Measurements from ENCODE around the gene OPCML.

Gene OPCML

DNA sequence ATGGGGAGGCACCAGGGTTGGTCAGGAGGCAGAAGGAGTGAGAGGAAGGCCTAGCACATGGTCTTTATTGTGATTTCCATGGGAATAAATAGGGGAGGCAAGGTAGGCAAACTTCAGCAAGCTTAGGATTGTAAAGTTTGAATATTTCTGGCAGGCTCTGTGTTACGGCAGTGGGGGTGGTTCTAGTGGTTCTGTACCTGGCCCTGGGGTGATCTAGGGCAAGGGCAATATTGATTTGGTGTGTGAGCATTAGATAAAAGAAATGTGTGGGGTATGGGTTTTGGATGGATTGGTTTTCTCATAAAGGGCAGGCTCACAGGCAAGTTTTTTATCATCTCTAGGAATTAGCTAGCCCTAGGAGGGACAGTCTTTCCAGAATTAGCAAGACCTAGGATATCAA is 584.0 kb downstream of the OPCML start:
- H3K4me3 ChIP-seq (ENCODE audit: control insufficient read depth, low read depth, low read length), result no peak overlapping the region
- TF ChIP-seq CTCF (IDR thresholded peaks at IDR 0.05; ENCODE audit: control insufficient read depth, insufficient read depth, low read depth, low read length, missing control alignments), result no peak
- DNase-seq (ENCODE audit: low read depth), result no peak

DNA sequence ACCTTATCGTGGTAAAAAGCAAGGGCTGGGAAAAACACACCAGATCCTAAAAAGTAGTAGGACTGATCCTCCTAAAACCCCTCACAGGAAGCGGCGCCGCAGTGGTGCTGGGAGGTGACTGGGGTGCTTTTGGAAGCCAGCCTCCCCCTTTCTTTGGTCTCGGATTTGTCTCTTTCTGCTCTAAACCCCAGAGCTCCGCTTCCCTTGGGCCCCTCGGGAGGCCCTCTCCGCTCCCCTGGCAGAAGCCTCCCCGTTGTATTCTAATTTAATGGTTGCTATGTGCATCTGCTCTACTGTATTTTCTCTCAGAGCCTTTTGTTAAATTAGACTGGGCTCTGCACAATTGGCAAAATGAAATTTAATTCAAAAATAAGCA is 587.7 kb downstream of the OPCML start:
- no peak overlapping the region for H3K4me3 ChIP-seq (ENCODE audit: control insufficient read depth, low read depth, low read length)
- TF ChIP-seq CTCF (IDR thresholded peaks at IDR 0.05; ENCODE audit: control insufficient read depth, insufficient read depth, low read depth, low read length, missing control alignments), result no peak
- DNase-seq (ENCODE audit: low read depth), result no peak

DNA sequence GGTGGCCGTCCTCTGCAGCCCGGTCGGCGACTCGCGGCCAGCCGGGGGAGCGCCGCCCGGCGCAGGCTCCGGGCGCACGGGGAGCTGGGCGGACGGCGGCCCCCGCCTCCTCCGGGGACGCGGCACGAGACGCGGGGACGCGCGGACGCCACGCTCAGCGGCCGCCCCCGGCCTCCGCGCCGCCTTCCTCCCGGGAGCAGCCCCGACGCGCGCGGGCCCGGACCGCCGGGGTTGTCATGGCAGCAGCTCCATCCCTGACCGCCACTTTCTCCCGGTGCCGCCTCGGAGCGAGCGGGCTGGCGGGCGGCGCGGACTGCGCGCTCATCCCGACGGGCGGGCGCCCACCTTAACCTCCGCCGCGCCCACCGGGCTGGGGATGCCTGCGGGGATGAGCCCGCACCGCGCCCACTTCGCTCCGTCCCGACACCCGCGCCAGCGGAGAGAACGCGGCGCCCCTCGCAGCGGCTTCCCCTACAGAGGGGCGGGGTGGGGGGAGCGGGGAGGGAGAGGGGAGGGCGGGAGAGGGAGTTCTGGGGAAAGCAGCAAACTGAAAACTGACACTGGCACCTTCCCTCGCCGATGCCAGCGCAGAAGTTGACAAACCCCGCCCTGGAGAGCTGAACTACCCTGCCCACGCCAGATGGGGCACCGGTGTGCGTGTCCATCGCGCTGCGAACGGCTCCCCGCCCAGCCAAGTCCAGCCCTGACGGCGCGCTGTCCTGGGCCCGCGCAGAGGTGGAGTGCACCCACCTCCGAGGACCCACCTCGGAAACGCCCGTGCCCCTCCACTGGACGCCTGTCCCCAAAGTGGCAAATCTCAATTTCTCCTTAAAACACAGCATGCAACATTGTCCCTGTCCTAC is 588.4 kb downstream of the OPCML start:
- DNase-seq (ENCODE audit: low read depth), result no peak
- H3K4me3 ChIP-seq (ENCODE audit: control insufficient read depth, low read depth, low read length), result peak overlapping the region; percentile 32

DNA sequence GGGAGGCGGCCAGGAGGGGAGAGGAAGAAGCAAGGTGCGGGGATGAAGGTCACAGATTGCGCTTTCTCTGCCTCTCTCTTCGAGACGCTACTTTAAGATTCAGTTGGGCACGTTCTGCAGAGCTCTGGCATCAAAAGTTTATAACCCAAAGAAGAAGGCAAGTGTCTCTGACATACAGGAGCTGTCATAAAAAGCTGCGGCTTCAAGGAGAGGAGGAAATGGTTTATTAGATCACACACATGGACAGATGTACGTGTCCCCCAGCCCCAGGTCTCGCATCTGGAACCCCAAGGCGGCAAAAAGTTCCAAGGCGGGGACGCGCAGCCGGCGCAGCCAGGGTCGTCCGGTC is 589.0 kb downstream of the OPCML start:
- H3K4me3 ChIP-seq (ENCODE audit: control insufficient read depth, low read depth, low read length), result peak overlapping the region; percentile 32
- no peak for TF ChIP-seq CTCF (IDR thresholded peaks at IDR 0.05; ENCODE audit: control insufficient read depth, insufficient read depth, low read depth, low read length, missing control alignments)
- no peak for DNase-seq (ENCODE audit: low read depth)

More for the DNA sequence above, 588.4 kb downstream of the OPCML start:
- no peak for TF ChIP-seq CTCF (IDR thresholded peaks at IDR 0.05; ENCODE audit: control insufficient read depth, insufficient read depth, low read depth, low read length, missing control alignments)

GRCh38 chr11:132942611-132943356 is 589.5 kb downstream of the OPCML start:
- no peak for TF ChIP-seq CTCF (IDR thresholded peaks at IDR 0.05; ENCODE audit: control insufficient read depth, insufficient read depth, low read depth, low read length, missing control alignments)
- no peak for DNase-seq (ENCODE audit: low read depth)
- H3K4me3 ChIP-seq (ENCODE audit: control insufficient read depth, low read depth, low read length), result peak overlapping the region; percentile 32

DNA sequence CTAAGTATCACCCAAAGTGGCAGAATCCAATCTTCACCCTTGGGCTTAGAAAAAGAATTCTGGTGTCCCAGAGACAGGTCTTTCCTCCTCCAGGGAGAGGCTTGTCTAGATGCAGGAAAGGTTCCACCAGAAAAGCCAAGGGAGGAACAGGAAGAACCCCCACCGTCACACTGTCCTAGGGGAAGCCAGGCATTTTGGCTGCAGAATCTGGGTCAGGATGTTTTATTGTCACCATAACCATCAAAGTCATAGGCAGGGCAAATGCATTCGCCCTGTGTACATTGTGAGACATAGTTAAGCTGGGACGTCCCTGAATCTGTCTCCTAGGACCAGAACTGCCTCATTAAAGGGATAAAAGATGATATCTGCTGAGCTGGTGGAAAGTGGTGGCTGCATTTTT is 590.5 kb downstream of the OPCML start:
- H3K4me3 ChIP-seq (ENCODE audit: control insufficient read depth, low read depth, low read length), result no peak overlapping the region
- DNase-seq (ENCODE audit: low read depth), result no peak
- TF ChIP-seq CTCF (IDR thresholded peaks at IDR 0.05; ENCODE audit: control insufficient read depth, insufficient read depth, low read depth, low read length, missing control alignments), result no peak

Data from AG09309 (cell line).